OCI-LY1 (cell line): ENCODE results near the gene ZNF43.

Source experiments
- H2AFZ ChIP-seq: fragments of 200-600 bp; sonication (generic), shearing (Covaris generic); 2 replicates; pipeline ENCODE4 v1.6.0; 2014; ENCODE audit warnings: antibody characterized with exemption, mild to moderate bottlenecking, low read length
- H3F3A ChIP-seq: fragments of 200-600 bp; sonication (generic), shearing (Covaris generic); 2 replicates; pipeline ENCODE4 v1.6.0; 2014; ENCODE audit warnings: mild to moderate bottlenecking, antibody characterized with exemption, low read length, moderate library complexity; ENCODE audit not compliant: insufficient read depth
- H3K27ac ChIP-seq: fragments of 200-600 bp; sonication (generic); 2 replicates; pipeline ENCODE4 v1.5.1; 2014; ENCODE audit warnings: low read length, mixed run types, mild to moderate bottlenecking, low read depth; ENCODE audit not compliant: poor library complexity, severe bottlenecking
- H3K27me3 ChIP-seq: fragments of 200-600 bp; sonication (generic); 2 replicates; pipeline ENCODE4 v1.6.0; 2014; ENCODE audit warnings: antibody characterized with exemption, mild to moderate bottlenecking, low read length, moderate library complexity; ENCODE audit not compliant: insufficient read depth
- H3K36me3 ChIP-seq: fragments of 200-600 bp; sonication (generic); 2 replicates; pipeline ENCODE4 v1.6.1; 2014; ENCODE audit warnings: mild to moderate bottlenecking, antibody characterized with exemption, low read length, moderate library complexity, mixed read lengths; ENCODE audit not compliant: insufficient read depth
- H3K4me1 ChIP-seq: fragments of 200-600 bp; sonication (generic); 2 replicates; pipeline ENCODE4 v1.5.1; 2014; ENCODE audit warnings: mild to moderate bottlenecking, low read length, moderate library complexity; ENCODE audit not compliant: insufficient read depth, severe bottlenecking
- H3K4me2 ChIP-seq: fragments of 200-600 bp; sonication (generic), shearing (Covaris generic); 2 replicates; pipeline ENCODE4 v1.6.1; 2014; ENCODE audit warnings: low read length
- H3K4me3 ChIP-seq: fragments of 200-600 bp; sonication (generic); 2 replicates; pipeline ENCODE4 v1.5.1; 2014; ENCODE audit warnings: low read length, low read depth, mild to moderate bottlenecking, mixed read lengths; ENCODE audit not compliant: poor library complexity, severe bottlenecking
- H3K79me2 ChIP-seq: fragments of 200-600 bp; shearing (Covaris generic); 2 replicates; pipeline ENCODE4 v1.6.1; 2016; ENCODE audit warnings: mixed run types, low read length, mixed read lengths; ENCODE audit not compliant: insufficient read depth
- H3K9ac ChIP-seq: fragments of 200-600 bp; sonication (generic), shearing (Covaris generic); 2 replicates; pipeline ENCODE4 v1.6.1; 2014; ENCODE audit warnings: mild to moderate bottlenecking, low read length, mixed read lengths
- H3K9me2 ChIP-seq: fragments of 200-600 bp; sonication (generic), shearing (Covaris generic); 2 replicates; pipeline ENCODE4 v1.6.1; 2014; ENCODE audit warnings: low read depth, mild to moderate bottlenecking, low read length, mixed read lengths
- H3K9me3 ChIP-seq: fragments of 200-600 bp; shearing (Covaris generic); 2 replicates; pipeline ENCODE4 v1.6.1; 2014; ENCODE audit warnings: low read length, mixed read lengths
- H4K20me1 ChIP-seq: fragments of 200-600 bp; sonication (generic), shearing (Covaris generic); 2 replicates; pipeline ENCODE4 v1.6.0; 2016; ENCODE audit warnings: mild to moderate bottlenecking, low read length; ENCODE audit not compliant: insufficient read depth
- EZH2 ChIP-seq: fragments of 200-600 bp; sonication (generic), shearing (Covaris generic); IDR thresholded peaks from 2 replicates; pipeline ENCODE4 v1.8.0; 2017; ENCODE audit warnings: borderline replicate concordance, mixed run types, mild to moderate bottlenecking, antibody characterized with exemption, low read length, moderate library complexity, mixed read lengths
- TF ChIP-seq, protein P1 (sequence below): fragments of 200-600 bp; sonication (generic), shearing (Covaris generic); IDR thresholded peaks from 2 replicates; pipeline ENCODE4 v1.5.1; 2017; ENCODE audit warnings: mild to moderate bottlenecking, antibody characterized with exemption, low read length, moderate library complexity, mixed read lengths

The ZNF43 gene

DNA sequence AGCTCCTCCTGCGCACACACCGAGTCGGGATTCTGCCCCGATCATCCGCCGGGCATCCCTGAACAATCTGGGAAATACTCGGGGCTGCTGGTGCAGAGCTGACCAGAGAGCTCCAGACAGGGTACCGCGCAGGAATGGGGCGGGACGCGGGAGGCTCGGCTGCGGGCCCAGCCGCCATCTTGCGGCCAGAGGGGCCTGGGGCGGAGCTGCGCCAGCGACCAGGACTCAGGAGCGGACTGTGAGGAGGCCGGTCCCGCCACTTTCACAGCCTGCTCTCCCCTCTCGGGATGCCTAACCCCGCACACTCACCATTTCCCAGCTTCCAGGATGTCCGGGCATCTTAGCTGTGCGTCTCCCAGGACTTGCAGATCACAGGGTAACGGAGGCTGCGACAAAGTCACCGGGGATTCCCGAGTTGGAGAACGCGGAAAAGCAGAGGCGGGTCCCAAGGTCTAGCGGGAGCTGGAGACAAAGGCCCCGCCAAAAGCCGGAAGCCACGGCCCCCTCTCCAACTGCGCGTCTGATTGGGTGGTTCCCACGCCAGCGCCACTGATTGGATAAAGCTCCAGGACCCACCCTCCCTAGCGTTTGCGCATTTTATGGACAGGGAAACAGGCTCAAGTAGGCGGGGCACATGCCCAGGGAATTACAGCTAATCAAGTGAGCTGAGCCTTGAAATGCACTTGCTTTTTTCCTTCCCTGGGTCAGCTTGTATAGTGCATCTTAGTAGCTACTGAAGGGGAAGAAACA, 15.8 kb upstream of the ZNF43 start:
- H3K9ac ChIP-seq = peak overlapping the region; percentile 71
- 0 out of 2 replicates have a peak, but pooled peaks cover 3% of the 10 kb centered on the region for H3K9me3 ChIP-seq
- no peaks in the 10 kb centered on the region for H3K79me2 ChIP-seq
- TF ChIP-seq, protein P1, sequence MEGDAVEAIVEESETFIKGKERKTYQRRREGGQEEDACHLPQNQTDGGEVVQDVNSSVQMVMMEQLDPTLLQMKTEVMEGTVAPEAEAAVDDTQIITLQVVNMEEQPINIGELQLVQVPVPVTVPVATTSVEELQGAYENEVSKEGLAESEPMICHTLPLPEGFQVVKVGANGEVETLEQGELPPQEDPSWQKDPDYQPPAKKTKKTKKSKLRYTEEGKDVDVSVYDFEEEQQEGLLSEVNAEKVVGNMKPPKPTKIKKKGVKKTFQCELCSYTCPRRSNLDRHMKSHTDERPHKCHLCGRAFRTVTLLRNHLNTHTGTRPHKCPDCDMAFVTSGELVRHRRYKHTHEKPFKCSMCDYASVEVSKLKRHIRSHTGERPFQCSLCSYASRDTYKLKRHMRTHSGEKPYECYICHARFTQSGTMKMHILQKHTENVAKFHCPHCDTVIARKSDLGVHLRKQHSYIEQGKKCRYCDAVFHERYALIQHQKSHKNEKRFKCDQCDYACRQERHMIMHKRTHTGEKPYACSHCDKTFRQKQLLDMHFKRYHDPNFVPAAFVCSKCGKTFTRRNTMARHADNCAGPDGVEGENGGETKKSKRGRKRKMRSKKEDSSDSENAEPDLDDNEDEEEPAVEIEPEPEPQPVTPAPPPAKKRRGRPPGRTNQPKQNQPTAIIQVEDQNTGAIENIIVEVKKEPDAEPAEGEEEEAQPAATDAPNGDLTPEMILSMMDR = no peak
- H2AFZ ChIP-seq = peak overlapping the region; percentile 72
- no peaks in the 10 kb centered on the region for H4K20me1 ChIP-seq
- peaks cover 21% of the 10 kb centered on the region for H3K36me3 ChIP-seq
- peak overlapping the region; percentile 80 for H3K4me3 ChIP-seq
- H3K27ac ChIP-seq = no peak overlapping the region
- no peaks in the 10 kb centered on the region for H3K9me2 ChIP-seq
- H3K27me3 ChIP-seq = no peaks in the 10 kb centered on the region
- H3K4me2 ChIP-seq = peak overlapping the region; percentile 55
- H3F3A ChIP-seq = no peaks in the 10 kb centered on the region
- no peaks in the 10 kb centered on the region for H3K4me1 ChIP-seq

DNA sequence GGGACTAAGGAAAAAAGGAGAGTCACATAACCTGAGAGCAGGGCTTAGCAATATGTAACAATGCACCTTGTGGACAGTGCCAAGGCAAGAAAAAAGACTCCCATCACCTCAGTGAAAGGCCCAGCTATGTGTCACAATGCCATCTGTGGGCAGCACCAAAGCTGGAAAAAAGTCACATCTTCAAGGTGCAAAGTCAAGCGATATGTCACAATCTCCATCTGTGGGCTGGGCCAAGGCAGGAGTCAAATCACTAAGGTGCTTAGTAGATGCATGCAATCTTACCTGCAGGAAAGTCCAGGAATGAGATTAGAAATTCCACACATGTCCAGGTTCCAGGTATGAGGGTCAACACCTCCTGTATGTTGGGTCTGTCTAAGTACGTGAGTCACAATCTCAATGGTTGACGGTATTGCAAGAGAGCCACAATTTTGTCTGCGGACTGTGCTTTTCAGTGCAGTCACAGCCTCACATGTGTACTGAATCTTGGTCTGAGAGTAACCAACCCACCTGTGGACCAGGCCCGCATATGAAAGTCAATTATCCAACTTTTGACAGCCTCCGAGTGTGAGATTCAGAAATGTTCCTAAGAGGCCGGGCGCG, 14.8 kb upstream of the ZNF43 start:
- H3K4me3 ChIP-seq = peak overlapping the region; percentile 80
- TF ChIP-seq EZH2 = no peak
- TF ChIP-seq, protein P1 = no peak
- no peaks in the 10 kb centered on the region for H3K27me3 ChIP-seq
- no peak overlapping the region for H3K9ac ChIP-seq
- 0 out of 2 replicates have a peak, but pooled peaks cover 3% of the 10 kb centered on the region for H3K9me3 ChIP-seq
- peak overlapping the region; percentile 21; the same call in 1 of the 2 replicates for H3K4me2 ChIP-seq
- peaks cover 21% of the 10 kb centered on the region for H3K36me3 ChIP-seq
- no peaks in the 10 kb centered on the region for H4K20me1 ChIP-seq
- H3K79me2 ChIP-seq = no peaks in the 10 kb centered on the region
- H3K4me1 ChIP-seq = no peaks in the 10 kb centered on the region
- no peaks in the 10 kb centered on the region for H3F3A ChIP-seq
- H3K27ac ChIP-seq = no peak overlapping the region
- no peaks in the 10 kb centered on the region for H3K9me2 ChIP-seq
- H2AFZ ChIP-seq = no peak overlapping the region

DNA sequence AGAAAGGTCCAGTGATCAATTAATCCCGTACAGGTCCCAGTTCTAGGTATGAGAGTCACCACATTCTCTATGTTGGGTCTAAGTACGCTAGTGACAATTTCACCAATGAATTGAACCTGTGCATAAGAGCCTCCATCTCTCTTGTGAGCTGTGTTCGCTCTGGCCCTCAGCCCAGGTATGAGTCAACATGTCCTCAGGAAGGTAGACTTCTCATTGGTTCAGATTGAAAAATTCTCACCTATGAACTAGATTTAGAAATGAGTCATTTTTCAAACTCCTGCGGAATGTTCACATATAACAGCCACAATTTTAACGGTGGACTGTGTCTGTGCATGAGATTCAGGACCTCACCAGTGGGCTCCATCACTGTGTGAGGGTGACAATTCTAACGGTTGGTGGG, 12.7 kb upstream of the ZNF43 start:
- no peaks in the 10 kb centered on the region for H3K9me2 ChIP-seq
- H3K4me2 ChIP-seq = no peak overlapping the region
- no peak overlapping the region for H3K27ac ChIP-seq
- H3K9me3 ChIP-seq = peaks cover 3% of the 10 kb centered on the region; the same call in 1 of the 2 replicates
- H3K9ac ChIP-seq = no peak overlapping the region
- no peaks in the 10 kb centered on the region for H4K20me1 ChIP-seq
- no peaks in the 10 kb centered on the region for H3K27me3 ChIP-seq
- no peaks in the 10 kb centered on the region for H3K79me2 ChIP-seq
- no peak overlapping the region for H3K4me3 ChIP-seq
- no peaks in the 10 kb centered on the region for H3F3A ChIP-seq
- H3K36me3 ChIP-seq = peaks cover 30% of the 10 kb centered on the region
- TF ChIP-seq, protein P1 = no peak
- TF ChIP-seq EZH2 = no peak
- H2AFZ ChIP-seq = no peak overlapping the region
- H3K4me1 ChIP-seq = no peaks in the 10 kb centered on the region
